Retina (tissue), 1 donor: ENCODE results near the gene MED17.

ENCODE experiments used
- DNase-seq: peaks from one replicate; pipeline ENCODE4 v3.0.0-alpha.2; 2016

MED17 gene

DNA sequence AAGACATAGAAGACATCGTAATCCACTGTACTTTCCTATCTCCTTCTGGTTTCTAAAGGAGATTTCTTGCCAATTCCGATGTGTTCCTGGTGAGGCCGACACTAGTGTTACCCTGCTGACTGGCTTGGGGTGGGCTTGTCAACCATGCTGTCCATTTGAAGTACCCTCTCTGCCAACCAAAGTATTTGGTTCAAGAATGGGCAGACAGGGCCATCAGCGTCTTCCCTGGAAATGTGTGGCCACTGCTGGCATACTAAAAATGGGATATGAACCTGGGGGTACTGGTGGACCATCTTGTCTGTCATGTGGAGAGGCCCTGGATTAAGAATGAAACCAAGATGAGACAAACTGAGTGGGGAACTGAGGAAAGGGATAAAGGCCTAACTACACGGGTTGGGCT lies 68.2 kb downstream of the MED17 start:
- DNase-seq = no peak

- no peak for DNase-seq
Measured at GRCh38 chr11:93857413-93858120, 73.5 kb downstream of the MED17 start.

DNA sequence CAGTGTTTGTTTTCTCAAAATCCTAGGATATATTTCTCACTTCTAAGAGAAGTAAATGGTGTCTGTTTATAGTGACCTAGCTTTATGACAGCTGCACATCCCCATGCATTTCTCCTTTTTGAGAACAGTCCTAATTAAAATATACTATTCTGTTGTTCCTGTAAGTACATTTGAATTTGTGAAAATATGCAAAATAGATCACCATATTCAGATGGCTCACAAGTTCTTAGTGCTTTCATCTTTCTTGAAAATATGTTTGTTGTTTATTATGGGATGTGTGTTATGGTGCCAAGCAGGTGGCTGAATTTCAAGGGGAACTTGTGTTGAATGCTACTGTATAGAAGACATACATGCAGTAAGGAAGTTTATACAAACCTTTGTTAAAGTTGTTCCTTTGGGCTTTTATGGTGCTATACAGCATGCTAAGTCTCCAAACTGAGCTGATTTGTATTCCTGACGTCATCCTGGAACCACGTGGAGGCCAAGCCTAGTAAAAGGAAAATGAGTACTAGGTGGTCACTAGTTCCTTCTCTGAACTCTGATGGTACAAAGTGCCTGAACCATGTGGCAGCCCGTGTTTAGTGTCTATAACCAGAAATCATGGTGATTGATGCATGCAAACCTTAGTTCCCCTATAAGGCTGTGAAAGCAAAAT lies 74.2 kb downstream of the MED17 start:
- DNase-seq = no peak

DNA sequence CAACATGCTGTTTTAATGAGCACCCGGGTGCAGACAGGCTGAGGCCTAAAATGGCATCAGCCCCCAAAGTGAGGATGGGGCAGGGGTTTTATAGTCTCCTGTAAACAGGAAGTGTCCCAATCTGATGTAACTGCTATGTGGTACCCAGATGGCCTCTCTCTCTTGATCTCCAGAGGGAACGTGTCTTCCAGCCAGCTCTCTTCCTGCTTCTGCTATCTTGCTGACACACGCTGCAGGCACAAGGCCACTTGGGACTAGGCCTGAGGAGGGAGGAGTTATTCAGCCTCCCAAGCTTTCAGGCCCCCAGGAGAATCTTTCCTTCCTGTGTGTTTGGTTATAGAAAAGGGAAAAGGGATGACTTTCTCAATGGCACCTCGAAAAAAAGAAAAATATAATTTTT lies 77.7 kb downstream of the MED17 start:
- no peak for DNase-seq
